ENCODE measurements around the gene RNF166. TPM values are rescaled to one million over a fixed set of nuclear protein-coding genes. Genes with fewer than 3 reads are reported as not detected.

The RNF166 gene
- total and polyA plus RNA-seq, 2 donors from 2014 or later = 16.3 to 31.4 TPM

GRCh38 chr16:88715312-88716190 is 9.3 kb upstream of the RNF166 start:
- Histone ChIP-seq H3K27ac (ENCODE audit: low read depth in 2 of 2, low read length in 2 of 2) (no peak overlapping the region), H3K27me3 (ENCODE audit: control insufficient read depth, insufficient read depth, low read length) (no peaks in the 10 kb centered on the region), H3K4me3 (ENCODE audit: low read length in 3 of 3) (no peak overlapping the region), H3K9me3 (ENCODE audit: control insufficient read depth in 2 of 3, insufficient read depth in 1 of 3, low read length in 3 of 3) (no peaks in the 10 kb centered on the region), H3K4me1 (ENCODE audit: control insufficient read depth in 2 of 3, insufficient read depth in 2 of 3, low read depth in 1 of 3, low read length in 3 of 3) (peaks cover 0 to 2% (median 0%) of the 10 kb centered on the region in 3 donors), H3K36me3 (ENCODE audit: control insufficient read depth in 2 of 3, insufficient read depth in 3 of 3, low read length in 3 of 3) (peaks cover 0 to 20% (median 10%) of the 10 kb centered on the region in 3 donors), H3K9ac (ENCODE audit: low read length in 3 of 3) (no peak overlapping the region)
- FAIRE-seq = no peak
- intact Hi-C loops (cut with DNase I) = no loop called here
- TF ChIP-seq, protein P1, sequence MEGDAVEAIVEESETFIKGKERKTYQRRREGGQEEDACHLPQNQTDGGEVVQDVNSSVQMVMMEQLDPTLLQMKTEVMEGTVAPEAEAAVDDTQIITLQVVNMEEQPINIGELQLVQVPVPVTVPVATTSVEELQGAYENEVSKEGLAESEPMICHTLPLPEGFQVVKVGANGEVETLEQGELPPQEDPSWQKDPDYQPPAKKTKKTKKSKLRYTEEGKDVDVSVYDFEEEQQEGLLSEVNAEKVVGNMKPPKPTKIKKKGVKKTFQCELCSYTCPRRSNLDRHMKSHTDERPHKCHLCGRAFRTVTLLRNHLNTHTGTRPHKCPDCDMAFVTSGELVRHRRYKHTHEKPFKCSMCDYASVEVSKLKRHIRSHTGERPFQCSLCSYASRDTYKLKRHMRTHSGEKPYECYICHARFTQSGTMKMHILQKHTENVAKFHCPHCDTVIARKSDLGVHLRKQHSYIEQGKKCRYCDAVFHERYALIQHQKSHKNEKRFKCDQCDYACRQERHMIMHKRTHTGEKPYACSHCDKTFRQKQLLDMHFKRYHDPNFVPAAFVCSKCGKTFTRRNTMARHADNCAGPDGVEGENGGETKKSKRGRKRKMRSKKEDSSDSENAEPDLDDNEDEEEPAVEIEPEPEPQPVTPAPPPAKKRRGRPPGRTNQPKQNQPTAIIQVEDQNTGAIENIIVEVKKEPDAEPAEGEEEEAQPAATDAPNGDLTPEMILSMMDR (IDR thresholded peaks at IDR 0.05; ENCODE audit: borderline replicate concordance, extremely low read depth, insufficient read depth) = no peak
- DNase-seq = no peak

- DNase-seq (no peak), FAIRE-seq (no peak)
- no peaks in the 10 kb centered on the region for H3K9me3 ChIP-seq (ENCODE audit: control insufficient read depth in 2 of 3, insufficient read depth in 1 of 3, low read length in 3 of 3)
- no peak overlapping the region for H3K9ac ChIP-seq (ENCODE audit: low read length in 3 of 3)
- H3K27me3 ChIP-seq (ENCODE audit: control insufficient read depth, insufficient read depth, low read length) = no peaks in the 10 kb centered on the region
- H3K27ac ChIP-seq (ENCODE audit: low read depth in 2 of 2, low read length in 2 of 2) = no peak overlapping the region
- H3K4me1 ChIP-seq (ENCODE audit: control insufficient read depth in 2 of 3, insufficient read depth in 2 of 3, low read depth in 1 of 3, low read length in 3 of 3) = peaks cover 0 to 4% (median 0%) of the 10 kb centered on the region in 3 donors
- TF ChIP-seq, protein P1 (IDR thresholded peaks at IDR 0.05; ENCODE audit: borderline replicate concordance, extremely low read depth, insufficient read depth) = no peak
- no peak overlapping the region for H3K4me3 ChIP-seq (ENCODE audit: low read length in 3 of 3)
- H3K36me3 ChIP-seq (ENCODE audit: control insufficient read depth in 2 of 3, insufficient read depth in 3 of 3, low read length in 3 of 3) = peaks cover 0 to 20% (median 10%) of the 10 kb centered on the region in 3 donors
- intact Hi-C loops (cut with DNase I) = no loop called here
Measured at GRCh38 chr16:88714420-88715302, 8.5 kb upstream of the RNF166 start.

- no peak overlapping the region for H3K9ac ChIP-seq (ENCODE audit: low read length in 3 of 3)
- H3K9me3 ChIP-seq (ENCODE audit: control insufficient read depth in 2 of 3, insufficient read depth in 1 of 3, low read length in 3 of 3) = no peaks in the 10 kb centered on the region
- TF ChIP-seq, protein P1 (IDR thresholded peaks at IDR 0.05; ENCODE audit: borderline replicate concordance, extremely low read depth, insufficient read depth) = no peak
- DNase-seq (no peak), FAIRE-seq (no peak)
- H3K36me3 ChIP-seq (ENCODE audit: control insufficient read depth in 2 of 3, insufficient read depth in 3 of 3, low read length in 3 of 3) = peaks cover 0 to 14% (median 8%) of the 10 kb centered on the region in 3 donors
- no peak overlapping the region for H3K4me3 ChIP-seq (ENCODE audit: low read length in 3 of 3)
- H3K4me1 ChIP-seq (ENCODE audit: control insufficient read depth in 2 of 3, insufficient read depth in 2 of 3, low read depth in 1 of 3, low read length in 3 of 3) = peaks cover 0 to 4% (median 0%) of the 10 kb centered on the region in 3 donors
- H3K27ac ChIP-seq (ENCODE audit: low read depth in 2 of 2, low read length in 2 of 2) = no peak overlapping the region
- no peaks in the 10 kb centered on the region for H3K27me3 ChIP-seq (ENCODE audit: control insufficient read depth, insufficient read depth, low read length)
- intact Hi-C loops (cut with DNase I) = no loop called here
Measured at GRCh38 chr16:88713568-88714419, 7.6 kb upstream of the RNF166 start.
